Urothelium cell line (cell line): ENCODE results near the gene ALKAL2.

ENCODE experiments used
- DNase-seq: peaks from one replicate; pipeline ENCODE4 v3.0.0; 2011; ENCODE audit warnings: low spot score, mixed read lengths
- FAIRE-seq: peaks from 2 replicates; lab custom pipeline; 2011; peaks lifted over from hg19 to GRCh38; lab: Jason Lieb, UNC

The ALKAL2 gene

GRCh38 chr2:273333-273732, 14.6 kb downstream of the ALKAL2 start:
- FAIRE-seq (no peak), DNase-seq (no peak)

GRCh38 chr2:271917-272316, 16.0 kb downstream of the ALKAL2 start:
- DNase-seq (no peak), FAIRE-seq (no peak)

GRCh38 chr2:270861-271260, 17.0 kb downstream of the ALKAL2 start:
- no peak for FAIRE-seq
- DNase-seq: no peak

- no peak for FAIRE-seq
- no peak for DNase-seq
Observed at GRCh38 chr2:269356-270030, 18.4 kb downstream of the ALKAL2 start.

- FAIRE-seq: no peak
Observed at GRCh38 chr2:268323-268722, 19.6 kb downstream of the ALKAL2 start.

GRCh38 chr2:264493-265468, 23.1 kb downstream of the ALKAL2 start, which contains the start of gene ACP1:
TSS of gene ACP1 (plus strand) at chr2:264947. CDS start at chr2:264965, 18 bp downstream.
- DNase-seq (peak; percentile 94), FAIRE-seq (peak; percentile 69)

More at GRCh38 chr2:268323-268722, 19.6 kb downstream of the ALKAL2 start:
- no peak for DNase-seq

- FAIRE-seq: no peak
Observed at GRCh38 chr2:263774-264492, 24.0 kb downstream of the ALKAL2 start, which contains the start of gene SH3YL1. TSS of gene SH3YL1 (minus strand) at chr2:264032. CDS start at chr2:263984, 48 bp downstream.

GRCh38 chr2:263022-263738, 24.7 kb downstream of the ALKAL2 start:
- FAIRE-seq (no peak), DNase-seq (no peak)

More at GRCh38 chr2:263774-264492, 24.0 kb downstream of the ALKAL2 start, which contains the start of gene SH3YL1:
- DNase-seq: no peak

GRCh38 chr2:262117-262516, 25.8 kb downstream of the ALKAL2 start:
- FAIRE-seq: no peak
- DNase-seq: no peak

GRCh38 chr2:260507-261161, 27.3 kb downstream of the ALKAL2 start:
- no peak for FAIRE-seq
- no peak for DNase-seq

GRCh38 chr2:259789-260331, 28.0 kb downstream of the ALKAL2 start:
- no peak for FAIRE-seq
- DNase-seq: no peak

GRCh38 chr2:258933-259332, 29.0 kb downstream of the ALKAL2 start:
- DNase-seq (no peak), FAIRE-seq (no peak)

GRCh38 chr2:257842-258241, 30.0 kb downstream of the ALKAL2 start:
- DNase-seq (no peak), FAIRE-seq (no peak)

- DNase-seq: no peak
- no peak for FAIRE-seq
Observed at GRCh38 chr2:257429-257828, 30.5 kb downstream of the ALKAL2 start.

- DNase-seq (no peak), FAIRE-seq (no peak)
Observed at GRCh38 chr2:256094-256493, 31.8 kb downstream of the ALKAL2 start.

GRCh38 chr2:255195-255594, 32.7 kb downstream of the ALKAL2 start:
- no peak for DNase-seq
- no peak for FAIRE-seq

- no peak for DNase-seq
- FAIRE-seq: no peak
Observed at GRCh38 chr2:254241-254640, 33.6 kb downstream of the ALKAL2 start.

GRCh38 chr2:253202-253638, 34.7 kb downstream of the ALKAL2 start:
- DNase-seq (no peak), FAIRE-seq (no peak)

- DNase-seq: no peak
- no peak for FAIRE-seq
Observed at GRCh38 chr2:252001-252602, 35.8 kb downstream of the ALKAL2 start.
